H1 (cell line): ENCODE results near the gene PTPRT.

Experiments used
- EP300 ChIP-seq, 2 experiments: IDR thresholded peaks; 1 replicate in 1 of 2; 2 replicates in 1 of 2; pipeline ENCODE4 v1.6.1; 2011 to 2012; ENCODE audit warnings: low read depth in 2 of 2, low read length in 2 of 2, mild to moderate bottlenecking in 2 of 2, borderline replicate concordance in 1 of 2, inconsistent platforms in 1 of 2, moderate library complexity in 1 of 2
- EZH2 ChIP-seq: fragments of 200-600 bp; sonication (generic); IDR thresholded peaks from 2 replicates; pipeline ENCODE4 v1.7.1; 2012; ENCODE audit warnings: low read depth, mild to moderate bottlenecking, moderate library complexity, low read length, inconsistent platforms; ENCODE audit not compliant: severe bottlenecking
- HDAC2 ChIP-seq, 2 experiments: fragments of 300-600 bp in 1 of 2; sonication (generic) in 1 of 2; IDR thresholded peaks; 2 replicates each; pipeline ENCODE4 v1.6.1; 2011 to 2012; ENCODE audit warnings: low read depth in 2 of 2, low read length in 2 of 2, mild to moderate bottlenecking in 2 of 2, moderate library complexity in 2 of 2, borderline replicate concordance in 1 of 2, inconsistent platforms in 1 of 2
- JUN ChIP-seq: IDR thresholded peaks from 2 replicates; pipeline ENCODE4 v1.6.1; 2011; ENCODE audit warnings: low read depth, mild to moderate bottlenecking, improper control_type of control experiment, low read length
- POLR2A ChIP-seq, 2 experiments: IDR thresholded peaks; 1 replicate in 1 of 2; 2 replicates in 1 of 2; pipeline ENCODE4 v1.6.1; 2011; ENCODE audit warnings: low read depth in 2 of 2, low read length in 2 of 2, mild to moderate bottlenecking in 2 of 2; ENCODE audit errors: control extremely low read depth in 1 of 2
- TAF1 ChIP-seq: IDR thresholded peaks from 2 replicates; pipeline ENCODE4 v1.6.1; 2011; ENCODE audit warnings: mild to moderate bottlenecking, low read depth, low read length
- TCF12 ChIP-seq: IDR thresholded peaks from 2 replicates; pipeline ENCODE4 v1.6.1; 2011; ENCODE audit warnings: low read depth, mild to moderate bottlenecking, low read length
- YY1 ChIP-seq: IDR thresholded peaks from 2 replicates; pipeline ENCODE4 v1.6.1; 2011; ENCODE audit warnings: low read depth, mild to moderate bottlenecking, low read length
- ZNF274 ChIP-seq: IDR thresholded peaks from 2 replicates; pipeline ENCODE4 v1.7.0; 2012; ENCODE audit warnings: low read length, borderline replicate concordance; ENCODE audit errors: extremely low read depth
- TF ChIP-seq, protein P1 (sequence below), 3 experiments: IDR thresholded peaks; 1 replicate in 2 of 3; 2 replicates in 1 of 3; pipeline versions ENCODE4 v1.5.1 to v1.6.1; 2011; ENCODE audit warnings: low read length in 3 of 3, mild to moderate bottlenecking in 3 of 3, inconsistent platforms in 2 of 3, low read depth in 1 of 3, moderate library complexity in 1 of 3; ENCODE audit not compliant: insufficient read depth in 1 of 3; ENCODE audit errors: control extremely low read depth in 1 of 3
- TF ChIP-seq, protein P2 (sequence below): IDR thresholded peaks from 2 replicates; pipeline ENCODE4 v1.6.1; 2012; ENCODE audit warnings: low read length, inconsistent platforms

DNA sequence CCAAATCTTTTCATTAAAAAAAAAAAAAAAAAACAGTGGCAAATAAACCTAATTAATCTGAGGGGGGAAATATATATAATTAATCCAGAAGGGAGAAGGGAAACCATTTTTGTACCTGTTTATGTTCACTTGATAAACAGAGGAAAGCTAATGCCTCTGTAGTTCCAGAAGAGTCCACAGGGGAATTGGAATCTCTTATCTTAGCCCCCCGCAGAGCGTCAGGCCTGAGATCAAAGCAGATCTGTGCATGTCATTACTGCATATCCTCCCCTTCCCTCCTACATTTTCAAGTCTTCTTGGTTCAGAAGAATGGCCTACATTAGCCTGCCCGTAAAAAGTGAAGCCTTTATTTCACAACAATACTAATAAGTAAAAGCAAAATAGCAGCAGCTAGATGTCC lies 157.2 kb downstream of the PTPRT start:
- TF ChIP-seq EP300 (IDR thresholded peaks at IDR 0.05; ENCODE audit: borderline replicate concordance in 1 of 2, low read depth in 2 of 2, low read length in 2 of 2), result no peak
- no peak for TF ChIP-seq POLR2A (IDR thresholded peaks at IDR 0.05; ENCODE audit: control extremely low read depth in 1 of 2, low read depth in 2 of 2, low read length in 2 of 2)
- TF ChIP-seq TCF12, result no peak
- TF ChIP-seq, protein P1, sequence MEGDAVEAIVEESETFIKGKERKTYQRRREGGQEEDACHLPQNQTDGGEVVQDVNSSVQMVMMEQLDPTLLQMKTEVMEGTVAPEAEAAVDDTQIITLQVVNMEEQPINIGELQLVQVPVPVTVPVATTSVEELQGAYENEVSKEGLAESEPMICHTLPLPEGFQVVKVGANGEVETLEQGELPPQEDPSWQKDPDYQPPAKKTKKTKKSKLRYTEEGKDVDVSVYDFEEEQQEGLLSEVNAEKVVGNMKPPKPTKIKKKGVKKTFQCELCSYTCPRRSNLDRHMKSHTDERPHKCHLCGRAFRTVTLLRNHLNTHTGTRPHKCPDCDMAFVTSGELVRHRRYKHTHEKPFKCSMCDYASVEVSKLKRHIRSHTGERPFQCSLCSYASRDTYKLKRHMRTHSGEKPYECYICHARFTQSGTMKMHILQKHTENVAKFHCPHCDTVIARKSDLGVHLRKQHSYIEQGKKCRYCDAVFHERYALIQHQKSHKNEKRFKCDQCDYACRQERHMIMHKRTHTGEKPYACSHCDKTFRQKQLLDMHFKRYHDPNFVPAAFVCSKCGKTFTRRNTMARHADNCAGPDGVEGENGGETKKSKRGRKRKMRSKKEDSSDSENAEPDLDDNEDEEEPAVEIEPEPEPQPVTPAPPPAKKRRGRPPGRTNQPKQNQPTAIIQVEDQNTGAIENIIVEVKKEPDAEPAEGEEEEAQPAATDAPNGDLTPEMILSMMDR (IDR thresholded peaks at IDR 0.05; ENCODE audit: control extremely low read depth in 1 of 3, insufficient read depth in 1 of 3, low read depth in 1 of 3, low read length in 3 of 3), result peak in 1 of 3 experiments; percentile 33; a peak in 1 of 4 replicates
- TF ChIP-seq, protein P2, sequence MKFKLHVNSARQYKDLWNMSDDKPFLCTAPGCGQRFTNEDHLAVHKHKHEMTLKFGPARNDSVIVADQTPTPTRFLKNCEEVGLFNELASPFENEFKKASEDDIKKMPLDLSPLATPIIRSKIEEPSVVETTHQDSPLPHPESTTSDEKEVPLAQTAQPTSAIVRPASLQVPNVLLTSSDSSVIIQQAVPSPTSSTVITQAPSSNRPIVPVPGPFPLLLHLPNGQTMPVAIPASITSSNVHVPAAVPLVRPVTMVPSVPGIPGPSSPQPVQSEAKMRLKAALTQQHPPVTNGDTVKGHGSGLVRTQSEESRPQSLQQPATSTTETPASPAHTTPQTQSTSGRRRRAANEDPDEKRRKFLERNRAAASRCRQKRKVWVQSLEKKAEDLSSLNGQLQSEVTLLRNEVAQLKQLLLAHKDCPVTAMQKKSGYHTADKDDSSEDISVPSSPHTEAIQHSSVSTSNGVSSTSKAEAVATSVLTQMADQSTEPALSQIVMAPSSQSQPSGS, result no peak
- no peak for TF ChIP-seq TAF1
- TF ChIP-seq JUN, result no peak
- TF ChIP-seq YY1, result no peak
- no peak for TF ChIP-seq EZH2
- TF ChIP-seq ZNF274, result no peak
- TF ChIP-seq HDAC2 (IDR thresholded peaks at IDR 0.05; ENCODE audit: borderline replicate concordance in 1 of 2, low read depth in 2 of 2, low read length in 2 of 2), result no peak
